IMR-90 (cell line): ENCODE results near the gene ARHGEF37. TPM values are rescaled to one million over a fixed set of nuclear protein-coding genes. Genes with fewer than 3 reads are reported as not detected.

Source experiments
- ATAC-seq: fragments of 200-7000 bp; cut with Tn5 transposase; 2 replicates; pipeline ENCODE4 v1.9.1; 2020; ENCODE audit warnings: low read depth, mild to moderate bottlenecking, moderate library complexity
- BruUV-seq: library from RNA; stranded (reverse); fragments of 400-500 nt; replicated peaks from 2 replicates; lab custom pipeline; 2021; lab: Mats Ljungman, UMichigan
- CTCF ChIA-PET: fragments of 300-600 bp; formaldehyde crosslinking; extraction: SDS; loops from one replicate; lab custom pipeline; 2021; ENCODE audit warnings: antibody characterized with exemption; lab: Yijun Ruan, JAX
- POLR2A ChIA-PET: fragments of 300-600 bp; sonication (Branson Sonifier 250); formaldehyde crosslinking; loops from one replicate; lab custom pipeline; 2022; ENCODE audit warnings: antibody characterized with exemption; ENCODE audit not compliant: unreplicated experiment; lab: Charles Lee
- DNase-seq: peaks from one replicate; pipeline ENCODE4 v3.0.0; 2013
- H2AFZ ChIP-seq: replicated peaks from 2 replicates; pipeline ENCODE3; 2013; ENCODE audit warnings: low read length, mild to moderate bottlenecking; ENCODE audit not compliant: poor library complexity
- H2AK5ac ChIP-seq: 2 replicates; pipeline ENCODE4 v1.6.1; 2013; ENCODE audit warnings: low read depth, low read length, inconsistent platforms
- H2AK9ac ChIP-seq: replicated peaks from 2 replicates; pipeline ENCODE3; 2013; ENCODE audit warnings: mild to moderate bottlenecking, low read depth, low read length, moderate library complexity; ENCODE audit not compliant: poor library complexity
- H2BK120ac ChIP-seq: 2 replicates; pipeline ENCODE4 v1.6.1; 2013; ENCODE audit warnings: low read depth, low read length, inconsistent platforms
- H2BK15ac ChIP-seq: 3 replicates; pipeline ENCODE4 v1.6.1; 2013; ENCODE audit warnings: low read depth, low read length, inconsistent platforms
- H2BK20ac ChIP-seq: 2 replicates; pipeline ENCODE4 v1.6.1; 2013; ENCODE audit warnings: low read depth, mild to moderate bottlenecking, inconsistent platforms, low read length, moderate library complexity
- H2BK5ac ChIP-seq: 2 replicates; pipeline ENCODE4 v1.6.1; 2013; ENCODE audit warnings: mild to moderate bottlenecking, low read depth, low read length, inconsistent platforms; ENCODE audit not compliant: poor library complexity, severe bottlenecking
- H3K14ac ChIP-seq: replicated peaks from 2 replicates; pipeline ENCODE4 v1.6.1; 2013; ENCODE audit warnings: low read depth, low read length, inconsistent platforms
- H3K18ac ChIP-seq: 2 replicates; pipeline ENCODE4 v1.6.1; 2013; ENCODE audit warnings: low read depth, low read length, control low read depth
- H3K23ac ChIP-seq: 2 replicates; pipeline ENCODE4 v1.6.1; 2013; ENCODE audit warnings: low read depth, low read length, inconsistent platforms
- H3K27ac ChIP-seq: 2 replicates; pipeline ENCODE4 v1.5.1; 2013; ENCODE audit warnings: mild to moderate bottlenecking, control low read depth, low read length; ENCODE audit not compliant: insufficient read depth
- H3K27me3 ChIP-seq: 2 replicates; pipeline ENCODE4 v1.6.1; 2013; ENCODE audit warnings: low read length; ENCODE audit not compliant: control insufficient read depth, insufficient read depth
- H3K36me3 ChIP-seq: 2 replicates; pipeline ENCODE4 v1.6.1; 2013; ENCODE audit warnings: low read length, mixed read lengths; ENCODE audit not compliant: control insufficient read depth, insufficient read depth
- H3K4ac ChIP-seq: 2 replicates; pipeline ENCODE4 v1.6.1; 2013; ENCODE audit warnings: low read depth, low read length, inconsistent platforms
- H3K4me1 ChIP-seq: 2 replicates; pipeline ENCODE4 v1.6.1; 2013; ENCODE audit warnings: low read length, mixed read lengths; ENCODE audit not compliant: control insufficient read depth, insufficient read depth
- H3K4me2 ChIP-seq: 2 replicates; pipeline ENCODE4 v1.6.1; 2013; ENCODE audit warnings: low read depth, mild to moderate bottlenecking, control low read depth, low read length, moderate library complexity
- H3K4me3 ChIP-seq: 2 replicates; pipeline ENCODE4 v1.5.1; 2013; ENCODE audit warnings: low read depth, mild to moderate bottlenecking, control low read depth, low read length, moderate library complexity; ENCODE audit not compliant: insufficient read depth
- H3K56ac ChIP-seq: 2 replicates; pipeline ENCODE4 v1.6.1; 2013; ENCODE audit warnings: low read length, inconsistent platforms; ENCODE audit not compliant: insufficient read depth; ENCODE audit errors: extremely low read depth
- H3K79me1 ChIP-seq, 2 experiments: 2 replicates each; pipeline ENCODE4 v1.6.1; 2013; ENCODE audit warnings: low read length in 2 of 2, inconsistent platforms in 1 of 2, low read depth in 1 of 2
- H3K9ac ChIP-seq: 2 replicates; pipeline ENCODE4 v1.6.1; 2013; ENCODE audit warnings: low read depth, low read length, control low read depth
- H3K9me1 ChIP-seq: 2 replicates; pipeline ENCODE4 v1.6.1; 2013; ENCODE audit warnings: low read length, inconsistent platforms; ENCODE audit not compliant: insufficient read depth
- H3K9me3 ChIP-seq: 2 replicates; pipeline ENCODE4 v1.6.1; 2013; ENCODE audit warnings: low read length; ENCODE audit not compliant: control insufficient read depth, insufficient read depth
- H4K20me1 ChIP-seq: 2 replicates; pipeline ENCODE4 v1.6.1; 2013; ENCODE audit warnings: low read length, inconsistent platforms; ENCODE audit not compliant: insufficient read depth
- H4K5ac ChIP-seq: 2 replicates; pipeline ENCODE4 v1.6.1; 2013; ENCODE audit warnings: mild to moderate bottlenecking, low read depth, low read length, control low read depth
- H4K8ac ChIP-seq, 2 experiments: 2 replicates each; pipeline ENCODE4 v1.6.1; 2013; ENCODE audit warnings: low read depth in 2 of 2, low read length in 2 of 2, control low read depth in 1 of 2, inconsistent platforms in 1 of 2
- H4K91ac ChIP-seq: 2 replicates; pipeline ENCODE4 v1.6.1; 2013; ENCODE audit warnings: low read depth, low read length, inconsistent platforms; ENCODE audit not compliant: insufficient read depth
- CEBPB ChIP-seq: IDR thresholded peaks from 2 replicates; pipeline ENCODE4 v1.6.1; 2012; ENCODE audit warnings: low read depth, low read length, improper control_type of control experiment
- CHD1 ChIP-seq: IDR thresholded peaks from 2 replicates; pipeline ENCODE4 v1.6.1; 2012; ENCODE audit warnings: low read depth, low read length, improper control_type of control experiment
- CTCF ChIP-seq: conservative IDR thresholded peaks from 2 replicates; pipeline ENCODE4 v1.5.1; 2012; ENCODE audit warnings: mild to moderate bottlenecking, low read depth, low read length, improper control_type of control experiment
- ELK1 ChIP-seq: fragments of 150-350 bp; IDR thresholded peaks from 2 replicates; pipeline ENCODE4 v1.6.1; 2016; ENCODE audit warnings: low read depth, mild to moderate bottlenecking, low read length, moderate library complexity, borderline replicate concordance
- FOS ChIP-seq: fragments of 150-350 bp; IDR thresholded peaks from 2 replicates; pipeline ENCODE4 v1.6.1; 2016; ENCODE audit warnings: low read depth, low read length
- MAFK ChIP-seq: IDR thresholded peaks from 2 replicates; pipeline ENCODE4 v1.6.1; 2012; ENCODE audit warnings: low read depth, low read length, improper control_type of control experiment
- MAZ ChIP-seq: IDR thresholded peaks from 2 replicates; pipeline ENCODE4 v1.6.1; 2012; ENCODE audit warnings: low read depth, mild to moderate bottlenecking, low read length, improper control_type of control experiment, moderate library complexity, borderline replicate concordance
- MXI1 ChIP-seq: IDR thresholded peaks from 2 replicates; pipeline ENCODE4 v1.6.1; 2012; ENCODE audit warnings: low read depth, mild to moderate bottlenecking, low read length, moderate library complexity, borderline replicate concordance
- NFE2L2 ChIP-seq: fragments of 150-350 bp; IDR thresholded peaks from 2 replicates; pipeline ENCODE4 v1.6.1; 2016; ENCODE audit warnings: low read depth, mild to moderate bottlenecking, low read length
- RAD21 ChIP-seq: IDR thresholded peaks from 2 replicates; pipeline ENCODE4 v1.6.1; 2012; ENCODE audit warnings: low read length, improper control_type of control experiment
- RCOR1 ChIP-seq: IDR thresholded peaks from 2 replicates; pipeline ENCODE4 v1.6.1; 2012; ENCODE audit warnings: mild to moderate bottlenecking, low read length, improper control_type of control experiment; ENCODE audit not compliant: insufficient replicate concordance
- RFX5 ChIP-seq: IDR thresholded peaks from 2 replicates; pipeline ENCODE4 v1.8.0; 2012; ENCODE audit warnings: low read depth, mild to moderate bottlenecking, low read length, moderate library complexity
- USF2 ChIP-seq: fragments of 150-350 bp; IDR thresholded peaks from 2 replicates; pipeline ENCODE4 v1.6.1; 2017; ENCODE audit warnings: mild to moderate bottlenecking, antibody characterized with exemption, low read length, low read depth
- WGBS, 2 experiments: methylation state at CpG; one replicate each; pipeline versions ENCODE4 v1.1.5 to v1.1.7; 2013; ENCODE audit warnings: missing lambda C conversion rate in 2 of 2; ENCODE audit not compliant: insufficient read length in 1 of 2; ENCODE audit errors: extremely low coverage in 2 of 2; 5-methylcytosine and 5-hydroxymethylcytosine counted together
- dilution Hi-C: fragments of 300-500 bp; cut with HindIII; formaldehyde crosslinking; loops from one replicate; pipeline ENCODE4 v1.14.3; 2018; ENCODE audit warnings: low sequenced_read_pairs; ENCODE audit not compliant: unreplicated experiment
- in situ Hi-C: fragments of 300-500 bp; cut with MboI; formaldehyde crosslinking; loops from 3 replicates; pipeline ENCODE4 v1.14.3; 2019; ENCODE audit warnings: low sequenced_read_pairs, inconsistent platforms, mixed read lengths
- intact Hi-C: fragments of 100-400 bp; cut with micrococcal nuclease; formaldehyde crosslinking; loops from 2 replicates; pipeline ENCODE4 v1.10.0; 2022
- polyA plus RNA-seq, 3 experiments: library from polyadenylated mRNA; depleted of rRNA; stranded (reverse); fragments of >200 nt; gene quantifications; 2 replicates each; pipeline ENCODE4 v1.2.3, GENCODE V29; 2012; ENCODE audit warnings: low replicate concordance in 1 of 3
- total RNA-seq: library from RNA; depleted of rRNA; stranded (reverse); fragments of >200 nt; gene quantifications from 2 replicates; pipeline ENCODE4 v1.2.3, GENCODE V29; 2012

ARHGEF37 gene
- total and polyA plus RNA-seq, 2 of the 4 experiments (the other 2 are of a cell fraction): 0.39 to 0.54 TPM

DNA sequence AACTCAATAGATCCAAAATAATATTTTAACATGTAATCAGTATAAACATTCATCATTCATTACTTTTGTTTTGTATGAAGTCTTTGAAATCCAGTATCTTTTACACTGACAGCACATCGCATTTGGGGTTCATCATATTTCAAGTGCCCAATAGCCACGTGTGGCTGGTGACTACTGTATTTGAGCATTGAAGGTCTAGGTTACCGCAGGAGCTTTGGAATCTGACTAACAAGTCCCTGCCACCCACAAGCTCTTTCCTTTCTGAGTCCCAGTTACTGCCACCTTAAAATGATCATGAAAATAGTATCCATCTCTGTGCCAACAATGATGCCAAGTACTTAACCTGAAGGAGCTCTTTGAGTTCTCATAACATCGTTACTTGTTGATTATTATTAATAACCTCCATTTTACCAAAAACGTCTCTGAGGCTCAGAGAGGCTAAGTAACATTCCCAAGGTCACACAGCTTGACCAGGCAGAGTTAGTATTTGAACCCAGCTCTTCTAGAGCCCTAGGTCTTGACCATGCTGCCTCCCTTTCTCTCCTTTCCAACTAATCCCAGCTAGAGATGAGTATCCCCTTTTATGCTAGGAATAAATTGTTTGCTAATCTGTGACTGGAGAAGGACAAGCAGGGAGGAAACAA, 24.2 kb downstream of the ARHGEF37 start:
- H3K4me3 ChIP-seq: no peak overlapping the region
- TF ChIP-seq USF2 (no peak), FOS (no peak), CEBPB (no peak), RFX5 (no peak), NFE2L2 (no peak), RCOR1 (no peak), MXI1 (no peak), CHD1 (no peak), CTCF (no peak), MAZ (no peak), RAD21 (no peak), ELK1 (no peak), MAFK (no peak)
- no TSS peak for BruUV-seq
- dilution Hi-C loops (no loop called here), intact Hi-C loops (no loop called here), in situ Hi-C loops (no loop called here)
- no peak overlapping the region for H3K9ac ChIP-seq
- no peaks in the 10 kb centered on the region for H4K20me1 ChIP-seq
- no peak overlapping the region for H3K56ac ChIP-seq
- H3K9me3 ChIP-seq: no peaks in the 10 kb centered on the region
- no peak for DNase-seq
- no peak for ATAC-seq
- peak overlapping the region; percentile 87; the same call in 1 of the 3 replicates for H2BK15ac ChIP-seq
- H4K91ac ChIP-seq: peak overlapping the region; percentile 10; the same call in 1 of the 2 replicates
- no peaks in the 10 kb centered on the region for H3K36me3 ChIP-seq
- no peaks in the 10 kb centered on the region; the same call in 1 of the 2 replicates for H3K27me3 ChIP-seq
- no peak overlapping the region for H2BK5ac ChIP-seq
- 100% methylated on average over 1 of the region's 5 CpGs; no CpG with 5 or more reads in 1 of the 2 experiments for WGBS, 2 experiments
- peak overlapping the region; percentile 60 for H3K14ac ChIP-seq
- H4K5ac ChIP-seq: no peak overlapping the region
- no peak overlapping the region for H2AFZ ChIP-seq
- peak overlapping the region; percentile 46; the same call in 1 of the 2 replicates for H2AK5ac ChIP-seq
- no peak overlapping the region for H3K18ac ChIP-seq
- ChIA-PET CTCF (no interaction called here), POLR2A (interaction anchor here (0.6 kb wide), 1 partner anchor 10 kb away, joined by 4 read pairs; no protein-coding TSS in a partner anchor)
- H2BK120ac ChIP-seq: peak overlapping the region; percentile 64
- H3K23ac ChIP-seq: no peak overlapping the region
- H3K27ac ChIP-seq: no peak overlapping the region
- peaks cover 14% of the 10 kb centered on the region for H3K9me1 ChIP-seq
- peak overlapping the region; percentile 18 for H2BK20ac ChIP-seq
- H2AK9ac ChIP-seq: peak overlapping the region; percentile 76
- peak overlapping the region; percentile 74 for H3K4ac ChIP-seq
- 0 out of 2 replicates have a peak, but pooled peaks cover 2% of the 10 kb centered on the region for H3K4me1 ChIP-seq
- H3K79me1 ChIP-seq: peaks cover 0 to 3% of the 10 kb centered on the region in 2 experiments; a peak in 1 of 4 replicates
- 0 out of 4 replicates have a peak overlapping the region, but pooled peaks of 1 of the 2 experiments have one; percentile 0 for H4K8ac ChIP-seq
- no peak overlapping the region for H3K4me2 ChIP-seq
